Stomach (tissue), 4 donors: ENCODE measurements around the gene OLR1.

Experiments used
- EP300 ChIP-seq: sonication (generic); formaldehyde crosslinking; IDR thresholded peaks from one replicate; pipeline ENCODE4 v1.6.1; 2017; ENCODE audit warnings: antibody characterized with exemption
- POLR2A ChIP-seq, 4 donors: fragments of 450-650 bp; IDR thresholded peaks; one replicate each; pipeline ENCODE4 v1.6.1; 2016; ENCODE audit warnings: antibody characterized with exemption in 4 of 4, control low read depth in 2 of 4, mild to moderate bottlenecking in 1 of 4, moderate library complexity in 1 of 4
- POLR2AphosphoS5 ChIP-seq, 3 donors: sonication (generic); formaldehyde crosslinking; IDR thresholded peaks; one replicate each; pipeline ENCODE4 v1.6.1; 2016; ENCODE audit warnings: antibody characterized with exemption in 3 of 3
- TF ChIP-seq, protein P1 (sequence below), 7 experiments: fragments of 450-650 bp in 4 of 7; fragments of 200-600 bp in 3 of 7; sonication (generic) in 3 of 7; IDR thresholded peaks; one replicate each; pipeline ENCODE4 v1.5.1; 2016 to 2019; ENCODE audit warnings: antibody characterized with exemption in 7 of 7, control low read depth in 2 of 7, mild to moderate bottlenecking in 1 of 7

GRCh38 chr12:10179776-10180181 is 7.8 kb upstream of the OLR1 start:
- TF ChIP-seq, protein P1, sequence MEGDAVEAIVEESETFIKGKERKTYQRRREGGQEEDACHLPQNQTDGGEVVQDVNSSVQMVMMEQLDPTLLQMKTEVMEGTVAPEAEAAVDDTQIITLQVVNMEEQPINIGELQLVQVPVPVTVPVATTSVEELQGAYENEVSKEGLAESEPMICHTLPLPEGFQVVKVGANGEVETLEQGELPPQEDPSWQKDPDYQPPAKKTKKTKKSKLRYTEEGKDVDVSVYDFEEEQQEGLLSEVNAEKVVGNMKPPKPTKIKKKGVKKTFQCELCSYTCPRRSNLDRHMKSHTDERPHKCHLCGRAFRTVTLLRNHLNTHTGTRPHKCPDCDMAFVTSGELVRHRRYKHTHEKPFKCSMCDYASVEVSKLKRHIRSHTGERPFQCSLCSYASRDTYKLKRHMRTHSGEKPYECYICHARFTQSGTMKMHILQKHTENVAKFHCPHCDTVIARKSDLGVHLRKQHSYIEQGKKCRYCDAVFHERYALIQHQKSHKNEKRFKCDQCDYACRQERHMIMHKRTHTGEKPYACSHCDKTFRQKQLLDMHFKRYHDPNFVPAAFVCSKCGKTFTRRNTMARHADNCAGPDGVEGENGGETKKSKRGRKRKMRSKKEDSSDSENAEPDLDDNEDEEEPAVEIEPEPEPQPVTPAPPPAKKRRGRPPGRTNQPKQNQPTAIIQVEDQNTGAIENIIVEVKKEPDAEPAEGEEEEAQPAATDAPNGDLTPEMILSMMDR (IDR thresholded peaks at IDR 0.05) = no peak
- TF ChIP-seq POLR2A (IDR thresholded peaks at IDR 0.05) (no peak), POLR2AphosphoS5 (IDR thresholded peaks at IDR 0.05) (no peak), EP300 (no peak)
